K562 (cell line): Measurements from ENCODE around the gene FAM120AOS. TPM values are rescaled to one million over a fixed set of nuclear protein-coding genes. Genes with fewer than 3 reads are reported as not detected.
A peak's percentile ranks its signal among the peaks of the same experiment; 100 is the strongest.

Experiments used
- CGGBP1 ChIP-seq: fragments of 250-450 bp; sonication (Bioruptor Pico); IDR thresholded peaks from 2 replicates; pipeline ENCODE4 v1.9.0; 2021; ENCODE audit warnings: mild to moderate bottlenecking
- ESRRA ChIP-seq: fragments of 450-650 bp; IDR thresholded peaks from 2 replicates; pipeline ENCODE4 v1.6.1; 2014; ENCODE audit warnings: low read depth, mild to moderate bottlenecking, moderate library complexity, borderline replicate concordance
- HDAC8 ChIP-seq: fragments of 450-650 bp; IDR thresholded peaks from 2 replicates; pipeline ENCODE4 v1.6.1; 2016; ENCODE audit warnings: mild to moderate bottlenecking, missing genetic modification characterization, moderate library complexity, missing compliant biosample characterization
- KDM2B ChIP-seq: fragments of 250-450 bp; sonication (Bioruptor Pico); IDR thresholded peaks from 2 replicates; pipeline ENCODE4 v1.8.0; 2021; ENCODE audit warnings: mild to moderate bottlenecking, moderate library complexity
- NFATC3 ChIP-seq: fragments of 450-650 bp; IDR thresholded peaks from 2 replicates; pipeline ENCODE4 v1.6.1; 2017; ENCODE audit warnings: mild to moderate bottlenecking
- NFIX ChIP-seq: fragments of 250-450 bp; sonication (Bioruptor Pico); IDR thresholded peaks from 2 replicates; pipeline ENCODE4 v1.4.0; 2020; ENCODE audit warnings: low read depth, mild to moderate bottlenecking, moderate library complexity
- PHTF2 ChIP-seq: fragments of 250-450 bp; sonication (Bioruptor Pico); IDR thresholded peaks from 2 replicates; pipeline ENCODE4 v1.5.0; 2021; ENCODE audit warnings: mild to moderate bottlenecking
- POLR2A ChIP-seq: fragments of 450-650 bp; conservative IDR thresholded peaks from 2 replicates; pipeline ENCODE4 v1.6.1; 2016
- PTBP1 ChIP-seq: fragments of 200-400 bp; formaldehyde crosslinking; IDR thresholded peaks from 2 replicates; pipeline ENCODE4 v1.6.1; 2017; ENCODE audit warnings: low read depth, low read length
- RERE ChIP-seq: sonication (generic); formaldehyde crosslinking; IDR thresholded peaks from 2 replicates; pipeline ENCODE4 v1.8.0; 2023; ENCODE audit warnings: missing genetic modification reagents, mild to moderate bottlenecking, borderline replicate concordance
- REST ChIP-seq, 2 experiments: fragments of 450-650 bp; formaldehyde crosslinking in 1 of 2; IDR thresholded peaks; 2 replicates each; pipeline versions ENCODE4 v1.4.0 to v1.6.1; 2014 to 2020; ENCODE audit warnings: mild to moderate bottlenecking in 2 of 2, borderline replicate concordance in 1 of 2, low read depth in 1 of 2
- ZNF282 ChIP-seq: sonication (generic); formaldehyde crosslinking; IDR thresholded peaks from 2 replicates; pipeline ENCODE4 v1.8.1; 2023; ENCODE audit warnings: missing genetic modification reagents
- ZNF436 ChIP-seq: fragments of 250-450, 450-650 bp; sonication (Bioruptor Pico); formaldehyde crosslinking; IDR thresholded peaks from 2 replicates; pipeline ENCODE4 v1.7.0; 2020; ENCODE audit warnings: mild to moderate bottlenecking
- ZNF561 ChIP-seq: fragments of 450-650 bp; formaldehyde crosslinking; conservative IDR thresholded peaks from 2 replicates; pipeline ENCODE4 v1.4.0; 2020; ENCODE audit warnings: mild to moderate bottlenecking, moderate library complexity
- polyA plus RNA-seq, 8 experiments: library from polyadenylated mRNA; depleted of rRNA in 4 of 8; stranded (reverse) in 5 of 8; unstranded in 3 of 8; fragments of >200 nt; fragmentation: Nextera tagmentation in 2 of 8; fragmentation: Illumina TruSeq in 1 of 8; extraction: Ambion mirVana in 2 of 8; extraction: Trizol in 1 of 8; gene quantifications; 2 replicates each; pipeline versions ENCODE4 v1.2.1 to v1.2.3, GENCODE V29; 2011 to 2014; ENCODE audit warnings: inconsistent platforms in 1 of 8, missing spikeins in 1 of 8
- total RNA-seq, 7 experiments: library from RNA; depleted of rRNA in 6 of 7; stranded (reverse); fragments of >200 nt in 6 of 7; fragmentation: Illumina TruSeq in 2 of 7; extraction: Trizol in 2 of 7; gene quantifications; 2 replicates each; pipeline versions ENCODE4 v1.2.1 to v1.2.3, GENCODE V29; 2011 to 2021; ENCODE audit warnings: low replicate concordance in 1 of 7

Gene FAM120AOS
- total and polyA plus RNA-seq, 9 of the 15 experiments (the other 6 are each of a cell fraction or from before 2014, with no cell fraction given): 18.8 to 53.4 (median 41.4) TPM

DNA sequence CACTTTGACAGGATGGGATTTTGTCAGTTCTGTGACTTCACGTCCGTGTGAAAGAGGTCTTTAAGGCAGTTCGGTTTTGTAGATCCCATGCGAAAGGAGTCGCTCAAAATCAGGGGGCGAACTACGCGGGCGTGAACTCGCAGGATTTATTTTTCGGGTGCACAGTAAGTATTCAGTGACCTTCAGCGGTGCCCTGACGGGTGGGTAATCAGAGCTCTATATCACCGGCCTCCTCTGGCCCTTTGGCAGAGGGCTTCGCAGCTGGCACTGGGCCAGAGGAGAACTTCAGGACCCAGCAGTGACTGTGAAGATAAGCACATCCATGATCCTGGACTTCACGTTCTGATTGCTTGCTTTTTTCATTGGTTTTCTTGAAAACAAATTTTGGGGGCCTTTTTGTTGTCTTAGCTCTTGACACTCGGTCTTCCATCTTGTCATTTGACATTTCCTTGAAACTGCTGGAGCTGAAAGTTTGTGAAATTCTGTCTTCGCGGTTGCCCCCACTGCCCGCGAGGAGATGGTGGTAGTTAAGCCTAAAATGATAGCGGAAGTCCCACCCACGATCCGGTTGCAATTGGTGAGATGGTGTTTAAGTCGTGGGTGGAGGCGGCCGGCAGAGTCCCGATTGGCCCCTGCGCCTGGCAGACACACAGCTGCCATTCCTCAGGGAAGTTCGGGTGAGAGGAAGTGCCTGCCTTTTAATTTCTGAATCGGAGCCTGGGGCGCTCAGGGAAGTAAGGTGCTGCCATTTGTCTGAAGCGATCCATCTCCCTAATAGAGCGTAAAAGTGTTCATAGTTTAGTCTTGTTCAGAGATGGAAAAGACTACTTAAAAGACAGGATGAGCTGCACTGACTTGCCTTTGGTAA lies at the start of gene FAM120AOS (continued):
- TF ChIP-seq REST (IDR thresholded peaks at IDR 0.05; ENCODE audit: borderline replicate concordance) (no peak), REST (CRISPR knock-in tag; IDR thresholded peaks at IDR 0.05; ENCODE audit: low read depth) (0 out of 2 replicates have a peak, but pooled peaks have one; percentile 31), RERE (CRISPR knock-in tag) (no peak), ESRRA (peak; percentile 48; the same call in 1 of the 2 replicates), PHTF2 (CRISPR knock-in tag) (no peak), KDM2B (CRISPR knock-in tag) (no peak), ZNF436 (CRISPR knock-in tag) (no peak), POLR2A (peak; percentile 67), ZNF282 (CRISPR knock-in tag) (no peak), NFATC3 (no peak), PTBP1 (no peak), HDAC8 (tag) (no peak), ZNF561 (CRISPR knock-in tag) (no peak), NFIX (CRISPR knock-in tag) (peak; percentile 81), CGGBP1 (CRISPR knock-in tag) (no peak)
